HepG2 (cell line): ENCODE measurements around the gene CISH. TPM values are rescaled to one million over a fixed set of nuclear protein-coding genes. Genes with fewer than 3 reads are reported as not detected.

Source experiments
- ATAC-seq: fragments of 200-7000 bp; cut with Tn5 transposase; 3 replicates; pipeline ENCODE4 v1.9.1; 2020; ENCODE audit warnings: mild to moderate bottlenecking, moderate library complexity
- BruUV-seq: library from RNA; stranded (reverse); fragments of 400-500 nt; replicated peaks from 2 replicates; lab custom pipeline; 2021; lab: Mats Ljungman, UMichigan
- CTCF ChIA-PET: fragments of 300-600 bp; formaldehyde crosslinking; extraction: SDS; loops from one replicate; lab custom pipeline; 2021; ENCODE audit warnings: low total read pairs, inconsistent platforms, low intra/inter-chr PET ratio; lab: Yijun Ruan, JAX
- POLR2A ChIA-PET: fragments of 350-600 bp; sonication (Branson Sonifier 250); formaldehyde crosslinking; loops from one replicate; lab custom pipeline; 2020; ENCODE audit warnings: antibody characterized with exemption, inconsistent platforms; lab: Yijun Ruan, JAX
- DNase-seq: peaks from one replicate; pipeline ENCODE4 v3.0.0-alpha.2; 2015; ENCODE audit warnings: low spot score
- FAIRE-seq: peaks from 3 replicates; lab custom pipeline; 2011; peaks lifted over from hg19 to GRCh38; lab: Jason Lieb, UNC
- H2AFZ ChIP-seq: one replicate; pipeline ENCODE4 v1.6.1; 2011; ENCODE audit warnings: low read length, inconsistent platforms
- H3K27ac ChIP-seq: fragments of 300-600 bp; 3 replicates; pipeline ENCODE4 v1.8.0; 2011; ENCODE audit warnings: mixed run types, mild to moderate bottlenecking, mixed read lengths, low read length, inconsistent platforms; ENCODE audit not compliant: insufficient read depth; ENCODE audit errors: extremely low read length
- H3K27me3 ChIP-seq, 2 experiments: fragments of 200-600 bp in 1 of 2; 2 replicates in 1 of 2; 3 replicates in 1 of 2; pipeline versions ENCODE4 v1.6.0 to v1.8.0; 2011; ENCODE audit warnings: low read length in 2 of 2, mild to moderate bottlenecking in 2 of 2, moderate library complexity in 2 of 2, inconsistent platforms in 1 of 2; ENCODE audit not compliant: insufficient read depth in 2 of 2, control insufficient read depth in 1 of 2
- H3K36me3 ChIP-seq, 2 experiments: fragments of 200-600 bp in 1 of 2; replicated peaks in 1 of 2; 2 replicates in 1 of 2; 3 replicates in 1 of 2; pipeline versions ENCODE4 v1.5.1 to v1.8.0; 2011; ENCODE audit warnings: low read length in 2 of 2, inconsistent platforms in 1 of 2; ENCODE audit not compliant: insufficient read depth in 2 of 2, control insufficient read depth in 1 of 2
- H3K4me1 ChIP-seq: 2 replicates; pipeline ENCODE4 v1.5.1; 2012; ENCODE audit warnings: low read length, inconsistent platforms; ENCODE audit not compliant: insufficient read depth
- H3K4me2 ChIP-seq: 2 replicates; pipeline ENCODE4 v1.6.0; 2011; ENCODE audit warnings: low read depth, low read length, inconsistent platforms
- H3K4me3 ChIP-seq, 3 experiments: fragments of 200-600 bp in 1 of 3; sonication (generic), shearing (Covaris generic) in 1 of 3; replicated peaks in 1 of 3; 2 replicates each; pipeline ENCODE4 v1.5.1; 2011 to 2016; ENCODE audit warnings: low read length in 3 of 3, inconsistent platforms in 2 of 3, low read depth in 2 of 3, mild to moderate bottlenecking in 2 of 3, control low read depth in 1 of 3, mixed read lengths in 1 of 3; ENCODE audit not compliant: insufficient read depth in 1 of 3
- H3K79me2 ChIP-seq: one replicate; pipeline ENCODE4 v1.6.1; 2011; ENCODE audit warnings: low read length, inconsistent platforms; ENCODE audit not compliant: insufficient read depth
- H3K9ac ChIP-seq: 2 replicates; pipeline ENCODE4 v1.6.0; 2011; ENCODE audit warnings: mild to moderate bottlenecking, low read depth, low read length, inconsistent platforms; ENCODE audit not compliant: insufficient read depth
- H3K9me3 ChIP-seq: 2 replicates; pipeline ENCODE4 v1.5.1; 2012; ENCODE audit warnings: mild to moderate bottlenecking, low read length
- H4K20me1 ChIP-seq: 2 replicates; pipeline ENCODE4 v1.6.0; 2011; ENCODE audit warnings: inconsistent platforms, mild to moderate bottlenecking, low read length, moderate library complexity; ENCODE audit not compliant: insufficient read depth
- CCAR2 ChIP-seq: fragments of 200-400 bp; formaldehyde crosslinking; optimal IDR thresholded peaks from 2 replicates; pipeline ENCODE3; 2018; ENCODE audit warnings: low read depth, mild to moderate bottlenecking, low read length, moderate library complexity
- MEIS2 ChIP-seq: sonication (generic); formaldehyde crosslinking; IDR thresholded peaks from 2 replicates; pipeline ENCODE4 v1.9.0; 2021; ENCODE audit warnings: mild to moderate bottlenecking, missing genetic modification reagents
- RARA ChIP-seq: IDR thresholded peaks from 2 replicates; pipeline ENCODE4 v1.6.1; 2016; ENCODE audit warnings: missing genetic modification reagents, missing compliant biosample characterization
- SOX13 ChIP-seq, 3 experiments: fragments of 450-650 bp in 1 of 3; sonication (generic) in 1 of 3; formaldehyde crosslinking in 1 of 3; IDR thresholded peaks in 2 of 3; conservative IDR thresholded peaks in 1 of 3; 2 replicates each; pipeline versions ENCODE4 v1.5.0 to v1.6.1; 2016 to 2020; ENCODE audit warnings: antibody characterized with exemption in 1 of 3, mild to moderate bottlenecking in 1 of 3, missing compliant biosample characterization in 1 of 3, missing genetic modification reagents in 1 of 3, moderate library complexity in 1 of 3
- ZNF577 ChIP-seq: sonication (generic); formaldehyde crosslinking; IDR thresholded peaks from 2 replicates; pipeline ENCODE4 v1.4.0; 2020; ENCODE audit warnings: mild to moderate bottlenecking, low read depth, missing genetic modification reagents, borderline replicate concordance
- WGBS: methylation state at CpG from one replicate; pipeline ENCODE4 v1.1.6; 2017; ENCODE audit warnings: low lambda C conversion rate; 5-methylcytosine and 5-hydroxymethylcytosine counted together
- in situ Hi-C: cut with HindIII; loops from 2 replicates; pipeline ENCODE4 v1.10.0; 2017; ENCODE audit warnings: low pct_unique_long_range_greater_than_20kb; ENCODE audit not compliant: extremely low pct_ligation_motif_present
- intact Hi-C: fragments of 100-400 bp; cut with micrococcal nuclease; formaldehyde crosslinking; loops from one replicate; pipeline ENCODE4 v1.10.0; 2022; ENCODE audit not compliant: unreplicated experiment
- polyA plus RNA-seq, 8 experiments: library from polyadenylated mRNA; depleted of rRNA in 3 of 8; stranded (reverse) in 7 of 8; unstranded in 1 of 8; fragments of >200 nt; fragmentation: Illumina TruSeq in 4 of 8; extraction: Trizol in 4 of 8; gene quantifications; 2 replicates each; pipeline versions ENCODE4 v1.2.1 to v1.2.3, GENCODE V29; 2011 to 2016; ENCODE audit warnings: low read depth in 4 of 8, missing spikeins in 1 of 8, mixed read lengths in 1 of 8; ENCODE audit not compliant: insufficient read depth in 1 of 8
- total RNA-seq, 5 experiments: library from RNA; depleted of rRNA; stranded (reverse); fragments of >200 nt; fragmentation: Illumina TruSeq; extraction: Trizol; gene quantifications; 2 replicates each; pipeline ENCODE4 v1.2.3, GENCODE V29; 2016; ENCODE audit warnings: low read depth in 1 of 5
- TF ChIP-seq, protein P1 (sequence below): sonication (generic); formaldehyde crosslinking; IDR thresholded peaks from 2 replicates; pipeline ENCODE4 v1.4.0; 2020; ENCODE audit warnings: missing genetic modification reagents
- TF ChIP-seq, protein P2 (sequence below): sonication (generic); formaldehyde crosslinking; conservative IDR thresholded peaks from 2 replicates; pipeline ENCODE4 v1.4.0; 2020; ENCODE audit warnings: missing genetic modification reagents

CISH gene
- total and polyA plus RNA-seq, 2 of the 13 experiments (the other 11 are each of a cell fraction or from before 2014, with no cell fraction given) = 0.91 to 1.5 TPM

DNA sequence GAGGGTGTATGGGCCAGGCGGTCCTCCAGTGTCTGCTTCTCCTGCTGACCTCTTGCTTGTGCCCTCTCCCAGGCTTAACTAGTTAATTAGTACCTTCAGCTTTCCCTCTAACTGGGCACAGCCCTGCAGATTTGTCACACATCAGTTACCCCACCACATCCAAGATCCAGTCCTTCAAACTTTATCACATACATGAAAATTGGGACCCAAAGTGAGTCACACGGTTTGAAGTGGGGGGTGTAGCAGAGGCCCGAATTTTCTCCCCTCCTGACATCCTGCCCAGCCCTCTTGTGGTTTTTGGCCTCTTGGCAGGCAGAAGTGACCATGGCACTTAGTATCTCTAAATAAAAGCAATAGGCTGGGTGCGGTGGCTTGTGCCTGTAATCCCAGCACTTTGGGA lies 9.2 kb upstream of the CISH start:
- intact Hi-C loops = no loop called here
- no peak for DNase-seq
- POLR2A ChIA-PET = no interaction called here
- in situ Hi-C loops = no loop called here
- no peak for TF ChIP-seq ZNF577 (CRISPR knock-in tag)
- no peak for TF ChIP-seq MEIS2
- TF ChIP-seq RARA (CRISPR knock-in tag) = no peak
- TF ChIP-seq, protein P1, sequence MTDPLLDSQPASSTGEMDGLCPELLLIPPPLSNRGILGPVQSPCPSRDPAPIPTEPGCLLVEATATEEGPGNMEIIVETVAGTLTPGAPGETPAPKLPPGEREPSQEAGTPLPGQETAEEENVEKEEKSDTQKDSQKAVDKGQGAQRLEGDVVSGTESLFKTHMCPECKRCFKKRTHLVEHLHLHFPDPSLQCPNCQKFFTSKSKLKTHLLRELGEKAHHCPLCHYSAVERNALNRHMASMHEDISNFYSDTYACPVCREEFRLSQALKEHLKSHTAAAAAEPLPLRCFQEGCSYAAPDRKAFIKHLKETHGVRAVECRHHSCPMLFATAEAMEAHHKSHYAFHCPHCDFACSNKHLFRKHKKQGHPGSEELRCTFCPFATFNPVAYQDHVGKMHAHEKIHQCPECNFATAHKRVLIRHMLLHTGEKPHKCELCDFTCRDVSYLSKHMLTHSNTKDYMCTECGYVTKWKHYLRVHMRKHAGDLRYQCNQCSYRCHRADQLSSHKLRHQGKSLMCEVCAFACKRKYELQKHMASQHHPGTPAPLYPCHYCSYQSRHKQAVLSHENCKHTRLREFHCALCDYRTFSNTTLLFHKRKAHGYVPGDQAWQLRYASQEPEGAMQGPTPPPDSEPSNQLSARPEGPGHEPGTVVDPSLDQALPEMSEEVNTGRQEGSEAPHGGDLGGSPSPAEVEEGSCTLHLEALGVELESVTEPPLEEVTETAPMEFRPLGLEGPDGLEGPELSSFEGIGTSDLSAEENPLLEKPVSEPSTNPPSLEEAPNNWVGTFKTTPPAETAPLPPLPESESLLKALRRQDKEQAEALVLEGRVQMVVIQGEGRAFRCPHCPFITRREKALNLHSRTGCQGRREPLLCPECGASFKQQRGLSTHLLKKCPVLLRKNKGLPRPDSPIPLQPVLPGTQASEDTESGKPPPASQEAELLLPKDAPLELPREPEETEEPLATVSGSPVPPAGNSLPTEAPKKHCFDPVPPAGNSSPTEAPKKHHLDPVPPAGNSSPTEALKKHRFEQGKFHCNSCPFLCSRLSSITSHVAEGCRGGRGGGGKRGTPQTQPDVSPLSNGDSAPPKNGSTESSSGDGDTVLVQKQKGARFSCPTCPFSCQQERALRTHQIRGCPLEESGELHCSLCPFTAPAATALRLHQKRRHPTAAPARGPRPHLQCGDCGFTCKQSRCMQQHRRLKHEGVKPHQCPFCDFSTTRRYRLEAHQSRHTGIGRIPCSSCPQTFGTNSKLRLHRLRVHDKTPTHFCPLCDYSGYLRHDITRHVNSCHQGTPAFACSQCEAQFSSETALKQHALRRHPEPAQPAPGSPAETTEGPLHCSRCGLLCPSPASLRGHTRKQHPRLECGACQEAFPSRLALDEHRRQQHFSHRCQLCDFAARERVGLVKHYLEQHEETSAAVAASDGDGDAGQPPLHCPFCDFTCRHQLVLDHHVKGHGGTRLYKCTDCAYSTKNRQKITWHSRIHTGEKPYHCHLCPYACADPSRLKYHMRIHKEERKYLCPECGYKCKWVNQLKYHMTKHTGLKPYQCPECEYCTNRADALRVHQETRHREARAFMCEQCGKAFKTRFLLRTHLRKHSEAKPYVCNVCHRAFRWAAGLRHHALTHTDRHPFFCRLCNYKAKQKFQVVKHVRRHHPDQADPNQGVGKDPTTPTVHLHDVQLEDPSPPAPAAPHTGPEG = no peak
- no peak for TF ChIP-seq CCAR2
- TF ChIP-seq, protein P2, sequence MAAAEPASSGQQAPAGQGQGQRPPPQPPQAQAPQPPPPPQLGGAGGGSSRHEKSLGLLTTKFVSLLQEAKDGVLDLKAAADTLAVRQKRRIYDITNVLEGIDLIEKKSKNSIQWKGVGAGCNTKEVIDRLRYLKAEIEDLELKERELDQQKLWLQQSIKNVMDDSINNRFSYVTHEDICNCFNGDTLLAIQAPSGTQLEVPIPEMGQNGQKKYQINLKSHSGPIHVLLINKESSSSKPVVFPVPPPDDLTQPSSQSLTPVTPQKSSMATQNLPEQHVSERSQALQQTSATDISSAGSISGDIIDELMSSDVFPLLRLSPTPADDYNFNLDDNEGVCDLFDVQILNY (CRISPR knock-in tag) = no peak
- TF ChIP-seq SOX13 (IDR thresholded peaks at IDR 0.05) = no peak
- no peak for TF ChIP-seq SOX13 (CRISPR knock-in tag; conservative IDR thresholded peaks at IDR 0.05 in 1 of 2, IDR thresholded peaks at IDR 0.05 in 1 of 2)
- TF ChIP-seq, all 625 proteins: peak for 0
- Histone ChIP-seq H3K4me1 (peaks cover 50% of the 10 kb centered on the region), H2AFZ (no peak overlapping the region), H3K27me3 (no peaks in the 10 kb centered on the region; a peak in 1 of 5 replicates), H3K27ac (no peak overlapping the region), H3K9ac (no peak overlapping the region), H3K79me2 (peaks cover 7% of the 10 kb centered on the region), H3K36me3 (peaks cover 0 to 3% of the 10 kb centered on the region in 2 experiments; a peak in 2 of 5 replicates), H3K9me3 (no peaks in the 10 kb centered on the region), H3K4me2 (no peak overlapping the region), H3K4me3 (no peak overlapping the region), H4K20me1 (no peaks in the 10 kb centered on the region)
- WGBS = 98% methylated on average over 4 of the region's 4 CpGs
- no TSS peak for BruUV-seq
- CTCF ChIA-PET = no interaction called here
- FAIRE-seq = no peak
- no peak for ATAC-seq
